K562 (cell line): ENCODE results near the gene UNC119B.

ENCODE experiments used
- CHD2 ChIP-seq: IDR thresholded peaks from 2 replicates; pipeline ENCODE4 v1.6.1; 2011; ENCODE audit warnings: low read depth, low read length
- CREM ChIP-seq: IDR thresholded peaks from 2 replicates; pipeline ENCODE4 v1.6.1; 2014; ENCODE audit warnings: antibody characterized with exemption, low read depth
- HDAC6 ChIP-seq: IDR thresholded peaks from 2 replicates; pipeline ENCODE4 v1.6.1; 2012; ENCODE audit warnings: low read depth, mild to moderate bottlenecking, control low read depth, inconsistent platforms, low read length, moderate library complexity
- NONO ChIP-seq, 2 experiments: fragments of 200-400 bp in 1 of 2; fragments of 450-650 bp in 1 of 2; formaldehyde crosslinking in 1 of 2; IDR thresholded peaks; 2 replicates each; pipeline ENCODE4 v1.6.1; 2017; ENCODE audit warnings: low read depth in 2 of 2, mild to moderate bottlenecking in 2 of 2, moderate library complexity in 2 of 2, low read length in 1 of 2
- PHB ChIP-seq: fragments of 250-450 bp; sonication (Bioruptor Pico); IDR thresholded peaks from 2 replicates; pipeline ENCODE4 v1.5.0; 2021
- SRSF3 ChIP-seq: fragments of 200-400 bp; formaldehyde crosslinking; IDR thresholded peaks from 2 replicates; pipeline ENCODE4 v1.6.1; 2016; ENCODE audit warnings: mild to moderate bottlenecking, low read length, moderate library complexity; ENCODE audit not compliant: insufficient read depth
- TGIF2 ChIP-seq: sonication (generic); formaldehyde crosslinking; IDR thresholded peaks from 2 replicates; pipeline ENCODE4 v1.8.1; 2022; ENCODE audit warnings: mild to moderate bottlenecking, missing genetic modification reagents, moderate library complexity
- ZBTB1 ChIP-seq: sonication (generic); formaldehyde crosslinking; IDR thresholded peaks from 2 replicates; pipeline ENCODE4 v1.8.1; 2023; ENCODE audit warnings: missing genetic modification reagents, low read depth, mild to moderate bottlenecking, borderline replicate concordance
- ZNF347 ChIP-seq: fragments of 450-650 bp; formaldehyde crosslinking; IDR thresholded peaks from 2 replicates; pipeline ENCODE4 v1.4.0; 2020; ENCODE audit warnings: low read depth, mild to moderate bottlenecking, moderate library complexity
- TF ChIP-seq, protein P1 (sequence below), 3 experiments: IDR thresholded peaks in 2 of 3; conservative IDR thresholded peaks in 1 of 3; 2 replicates each; pipeline ENCODE4 v1.5.1; 2011 to 2012; ENCODE audit warnings: low read length in 3 of 3, mild to moderate bottlenecking in 3 of 3, control low read depth in 2 of 3, improper control_type of control experiment in 1 of 3, inconsistent platforms in 1 of 3, low read depth in 1 of 3, mixed read lengths in 1 of 3, moderate library complexity in 1 of 3; ENCODE audit not compliant: insufficient read depth in 2 of 3
- TF ChIP-seq, protein P2 (sequence below): sonication (generic); formaldehyde crosslinking; IDR thresholded peaks from 2 replicates; pipeline ENCODE4 v1.8.1; 2022; ENCODE audit warnings: missing genetic modification reagents

DNA sequence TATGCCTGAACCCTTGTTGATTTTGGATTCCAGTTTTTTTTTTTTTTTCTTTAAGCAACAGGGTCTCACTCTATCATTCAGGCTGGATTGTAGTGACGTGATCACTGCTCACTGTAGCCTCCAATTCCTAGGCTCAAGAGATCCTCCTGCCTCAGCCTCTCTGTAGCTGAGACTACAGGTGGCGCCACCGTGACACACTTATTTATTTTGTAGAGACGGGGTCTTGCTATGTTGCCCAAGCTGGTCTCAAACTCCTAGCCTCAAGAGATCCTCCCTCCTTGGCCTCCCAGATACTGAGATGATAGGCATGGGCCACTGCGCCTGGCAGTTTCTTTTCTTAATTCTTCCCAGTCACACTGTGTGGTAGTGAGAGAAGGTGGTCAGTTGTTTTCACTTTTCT, 40.5 kb downstream of the UNC119B start:
- no peak for TF ChIP-seq NONO (IDR thresholded peaks at IDR 0.05; ENCODE audit: low read depth in 2 of 2, low read length in 1 of 2)
- TF ChIP-seq, protein P1, sequence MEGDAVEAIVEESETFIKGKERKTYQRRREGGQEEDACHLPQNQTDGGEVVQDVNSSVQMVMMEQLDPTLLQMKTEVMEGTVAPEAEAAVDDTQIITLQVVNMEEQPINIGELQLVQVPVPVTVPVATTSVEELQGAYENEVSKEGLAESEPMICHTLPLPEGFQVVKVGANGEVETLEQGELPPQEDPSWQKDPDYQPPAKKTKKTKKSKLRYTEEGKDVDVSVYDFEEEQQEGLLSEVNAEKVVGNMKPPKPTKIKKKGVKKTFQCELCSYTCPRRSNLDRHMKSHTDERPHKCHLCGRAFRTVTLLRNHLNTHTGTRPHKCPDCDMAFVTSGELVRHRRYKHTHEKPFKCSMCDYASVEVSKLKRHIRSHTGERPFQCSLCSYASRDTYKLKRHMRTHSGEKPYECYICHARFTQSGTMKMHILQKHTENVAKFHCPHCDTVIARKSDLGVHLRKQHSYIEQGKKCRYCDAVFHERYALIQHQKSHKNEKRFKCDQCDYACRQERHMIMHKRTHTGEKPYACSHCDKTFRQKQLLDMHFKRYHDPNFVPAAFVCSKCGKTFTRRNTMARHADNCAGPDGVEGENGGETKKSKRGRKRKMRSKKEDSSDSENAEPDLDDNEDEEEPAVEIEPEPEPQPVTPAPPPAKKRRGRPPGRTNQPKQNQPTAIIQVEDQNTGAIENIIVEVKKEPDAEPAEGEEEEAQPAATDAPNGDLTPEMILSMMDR (IDR thresholded peaks at IDR 0.05 in 2 of 3, conservative IDR thresholded peaks at IDR 0.05 in 1 of 3; ENCODE audit: insufficient read depth in 2 of 3, low read depth in 1 of 3, low read length in 3 of 3) = peak in 1 of 3 experiments; percentile 21; a peak in 2 of 6 replicates
- TF ChIP-seq HDAC6 = no peak
- TF ChIP-seq, protein P2, sequence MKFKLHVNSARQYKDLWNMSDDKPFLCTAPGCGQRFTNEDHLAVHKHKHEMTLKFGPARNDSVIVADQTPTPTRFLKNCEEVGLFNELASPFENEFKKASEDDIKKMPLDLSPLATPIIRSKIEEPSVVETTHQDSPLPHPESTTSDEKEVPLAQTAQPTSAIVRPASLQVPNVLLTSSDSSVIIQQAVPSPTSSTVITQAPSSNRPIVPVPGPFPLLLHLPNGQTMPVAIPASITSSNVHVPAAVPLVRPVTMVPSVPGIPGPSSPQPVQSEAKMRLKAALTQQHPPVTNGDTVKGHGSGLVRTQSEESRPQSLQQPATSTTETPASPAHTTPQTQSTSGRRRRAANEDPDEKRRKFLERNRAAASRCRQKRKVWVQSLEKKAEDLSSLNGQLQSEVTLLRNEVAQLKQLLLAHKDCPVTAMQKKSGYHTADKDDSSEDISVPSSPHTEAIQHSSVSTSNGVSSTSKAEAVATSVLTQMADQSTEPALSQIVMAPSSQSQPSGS (CRISPR knock-in tag) = no peak
- no peak for TF ChIP-seq ZNF347 (CRISPR knock-in tag)
- no peak for TF ChIP-seq ZBTB1 (CRISPR knock-in tag)
- TF ChIP-seq SRSF3 = no peak
- no peak for TF ChIP-seq CREM
- TF ChIP-seq PHB = no peak
- no peak for TF ChIP-seq TGIF2 (CRISPR knock-in tag)
- TF ChIP-seq CHD2 = no peak
